ENCODE results near the gene ULK3. TPM values are rescaled to one million over a fixed set of nuclear protein-coding genes. Genes with fewer than 3 reads are reported as not detected.
A peak's percentile ranks its signal among the peaks of the same experiment; 100 is the strongest.

The ULK3 gene
- total RNA-seq, 1 donor, result 17.3 TPM

DNA sequence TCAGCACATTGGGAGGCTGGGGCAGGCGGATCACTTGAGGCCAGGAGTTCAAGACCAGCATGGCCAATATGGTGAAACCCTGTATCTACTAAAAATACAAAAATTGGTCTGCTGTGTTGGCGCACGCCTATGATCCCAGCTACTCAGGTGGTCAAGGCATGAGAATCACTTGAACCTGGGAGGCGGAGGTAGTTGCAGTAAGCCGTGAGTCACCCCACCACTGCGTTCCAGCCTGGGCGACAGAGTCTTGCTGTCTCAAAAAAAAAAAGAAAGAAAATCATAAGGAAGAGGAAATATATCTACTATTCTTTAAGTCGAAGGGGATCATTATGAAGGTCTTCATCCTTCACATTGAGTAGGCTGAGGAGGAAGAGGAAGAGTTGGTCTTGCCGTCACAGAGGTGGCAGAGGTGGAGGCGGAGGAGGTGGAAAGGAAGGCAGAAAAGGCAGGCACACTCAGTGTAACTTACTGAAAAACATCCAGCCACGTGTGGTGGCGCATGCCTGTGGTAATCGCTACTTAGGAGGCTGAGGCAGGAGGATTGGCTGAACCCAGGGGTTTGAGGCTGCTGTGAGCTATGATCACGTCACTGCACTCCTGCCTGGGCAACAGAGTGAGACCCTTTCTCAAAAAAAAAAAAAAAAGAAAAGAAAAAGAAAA is 46.9 kb downstream of the ULK3 start:
- H3K4me3 ChIP-seq (ENCODE audit: low read depth, low read length), result no peak overlapping the region
- TF ChIP-seq, protein P1, sequence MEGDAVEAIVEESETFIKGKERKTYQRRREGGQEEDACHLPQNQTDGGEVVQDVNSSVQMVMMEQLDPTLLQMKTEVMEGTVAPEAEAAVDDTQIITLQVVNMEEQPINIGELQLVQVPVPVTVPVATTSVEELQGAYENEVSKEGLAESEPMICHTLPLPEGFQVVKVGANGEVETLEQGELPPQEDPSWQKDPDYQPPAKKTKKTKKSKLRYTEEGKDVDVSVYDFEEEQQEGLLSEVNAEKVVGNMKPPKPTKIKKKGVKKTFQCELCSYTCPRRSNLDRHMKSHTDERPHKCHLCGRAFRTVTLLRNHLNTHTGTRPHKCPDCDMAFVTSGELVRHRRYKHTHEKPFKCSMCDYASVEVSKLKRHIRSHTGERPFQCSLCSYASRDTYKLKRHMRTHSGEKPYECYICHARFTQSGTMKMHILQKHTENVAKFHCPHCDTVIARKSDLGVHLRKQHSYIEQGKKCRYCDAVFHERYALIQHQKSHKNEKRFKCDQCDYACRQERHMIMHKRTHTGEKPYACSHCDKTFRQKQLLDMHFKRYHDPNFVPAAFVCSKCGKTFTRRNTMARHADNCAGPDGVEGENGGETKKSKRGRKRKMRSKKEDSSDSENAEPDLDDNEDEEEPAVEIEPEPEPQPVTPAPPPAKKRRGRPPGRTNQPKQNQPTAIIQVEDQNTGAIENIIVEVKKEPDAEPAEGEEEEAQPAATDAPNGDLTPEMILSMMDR (IDR thresholded peaks at IDR 0.05; ENCODE audit: insufficient read depth, low read depth, low read length), result no peak
- no peak for DNase-seq (ENCODE audit: low read depth)

DNA sequence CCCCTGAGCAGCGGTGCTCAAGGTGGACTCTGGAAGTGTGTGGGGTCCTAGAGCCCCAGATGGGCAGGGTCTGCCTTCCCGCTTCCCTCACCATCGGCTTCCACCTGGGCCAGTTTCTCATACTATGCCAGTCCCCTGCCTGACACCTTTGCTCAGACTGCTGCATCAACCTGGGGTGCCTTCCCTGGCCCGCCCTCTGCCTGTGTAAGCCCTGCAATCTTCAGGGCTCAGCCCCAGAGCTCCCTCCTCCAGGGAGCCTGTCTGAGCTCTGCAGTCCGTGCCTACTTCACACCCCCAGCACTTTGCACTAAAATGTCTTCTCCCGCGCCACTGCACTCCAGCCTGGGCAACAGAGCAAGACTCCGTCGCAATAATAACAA is 48.0 kb downstream of the ULK3 start:
- TF ChIP-seq, protein P1 (IDR thresholded peaks at IDR 0.05; ENCODE audit: insufficient read depth, low read depth, low read length), result no peak
- no peak for DNase-seq (ENCODE audit: low read depth)
- H3K4me3 ChIP-seq (ENCODE audit: low read depth, low read length), result no peak overlapping the region

DNA sequence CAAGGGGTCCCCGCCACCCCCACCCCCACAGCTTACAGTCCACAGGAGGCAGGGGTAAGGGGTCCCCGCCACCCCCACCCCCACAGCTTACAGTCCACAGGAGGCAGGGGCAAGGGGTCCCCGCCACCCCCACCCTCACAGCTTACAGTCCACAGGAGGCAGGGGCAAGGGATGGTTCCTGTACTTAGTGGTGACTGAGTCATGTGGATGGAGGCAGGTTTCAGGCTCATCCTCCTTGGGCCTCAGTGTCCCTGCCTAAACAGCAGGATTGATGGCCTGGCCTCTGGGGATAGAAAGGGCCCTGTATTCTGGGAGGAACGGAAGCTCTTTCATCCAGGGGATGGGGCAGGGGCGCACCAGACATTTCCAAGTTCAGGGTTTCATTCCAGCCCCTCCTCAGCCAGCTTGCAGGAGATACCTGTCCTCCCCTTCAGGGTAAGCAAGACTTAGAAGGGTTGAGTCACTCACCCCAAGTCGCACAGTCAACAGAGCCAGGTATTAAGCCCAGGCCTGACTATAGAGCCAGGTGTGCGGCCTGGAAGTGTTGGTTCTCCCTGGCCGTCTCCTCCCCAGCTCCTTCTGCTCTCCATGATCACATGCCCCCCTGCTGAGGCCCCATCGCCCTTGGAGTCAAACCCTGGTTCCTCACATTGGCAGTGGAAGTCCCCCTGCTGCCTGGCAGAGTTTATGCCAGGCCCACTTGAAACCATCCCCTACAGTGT is 48.5 kb downstream of the ULK3 start:
- TF ChIP-seq, protein P1 (IDR thresholded peaks at IDR 0.05; ENCODE audit: insufficient read depth, low read depth, low read length), result no peak
- DNase-seq (ENCODE audit: low read depth), result no peak
- no peak overlapping the region for H3K4me3 ChIP-seq (ENCODE audit: low read depth, low read length)

DNA sequence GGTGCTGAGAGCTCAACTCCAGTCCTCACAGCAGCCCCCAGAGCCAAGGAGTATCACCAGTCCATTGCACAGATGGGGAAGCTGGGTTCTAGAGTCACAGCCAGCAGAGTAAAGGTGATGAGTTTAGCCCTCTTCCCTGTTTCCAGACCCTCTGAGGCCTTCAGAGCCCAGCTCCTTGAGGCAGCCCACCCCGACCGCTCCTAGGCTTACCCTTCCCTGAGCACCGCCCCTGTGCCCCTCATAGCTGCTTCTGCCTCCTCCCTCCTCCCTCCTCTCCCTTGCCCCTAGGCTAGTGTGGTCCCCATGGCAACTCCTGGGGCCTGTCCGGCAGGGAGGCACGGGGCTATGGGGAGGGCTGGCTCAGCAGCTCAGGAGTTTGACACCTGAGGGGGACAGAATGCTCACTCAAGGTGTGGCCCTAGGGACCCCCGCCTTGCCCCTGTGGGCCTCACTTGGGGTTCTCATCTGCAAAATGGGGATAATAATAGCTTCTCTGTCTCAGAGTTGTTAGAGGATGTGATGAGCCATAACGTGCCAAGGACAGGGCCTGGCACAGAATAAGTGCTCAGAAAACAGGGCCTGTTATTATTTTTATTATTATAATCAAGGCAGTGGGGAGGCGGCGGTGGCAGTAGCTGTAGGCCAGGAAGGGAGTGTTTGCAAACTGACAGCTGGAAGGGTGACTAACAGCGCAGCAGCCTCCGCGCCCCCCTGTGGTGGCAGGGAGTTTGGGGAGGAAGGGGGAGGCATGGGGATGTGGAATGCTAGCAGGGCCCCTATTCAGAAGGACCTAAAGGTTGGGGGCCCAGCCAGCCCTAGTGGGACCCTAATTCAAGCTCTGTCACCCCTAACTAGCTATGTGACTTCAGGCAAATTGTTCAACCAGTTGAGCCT is 49.6 kb downstream of the ULK3 start:
- H3K4me3 ChIP-seq (ENCODE audit: low read depth, low read length), result no peak overlapping the region
- TF ChIP-seq, protein P1 (IDR thresholded peaks at IDR 0.05; ENCODE audit: insufficient read depth, low read depth, low read length), result peak; percentile 17
- DNase-seq (ENCODE audit: low read depth), result no peak

DNA sequence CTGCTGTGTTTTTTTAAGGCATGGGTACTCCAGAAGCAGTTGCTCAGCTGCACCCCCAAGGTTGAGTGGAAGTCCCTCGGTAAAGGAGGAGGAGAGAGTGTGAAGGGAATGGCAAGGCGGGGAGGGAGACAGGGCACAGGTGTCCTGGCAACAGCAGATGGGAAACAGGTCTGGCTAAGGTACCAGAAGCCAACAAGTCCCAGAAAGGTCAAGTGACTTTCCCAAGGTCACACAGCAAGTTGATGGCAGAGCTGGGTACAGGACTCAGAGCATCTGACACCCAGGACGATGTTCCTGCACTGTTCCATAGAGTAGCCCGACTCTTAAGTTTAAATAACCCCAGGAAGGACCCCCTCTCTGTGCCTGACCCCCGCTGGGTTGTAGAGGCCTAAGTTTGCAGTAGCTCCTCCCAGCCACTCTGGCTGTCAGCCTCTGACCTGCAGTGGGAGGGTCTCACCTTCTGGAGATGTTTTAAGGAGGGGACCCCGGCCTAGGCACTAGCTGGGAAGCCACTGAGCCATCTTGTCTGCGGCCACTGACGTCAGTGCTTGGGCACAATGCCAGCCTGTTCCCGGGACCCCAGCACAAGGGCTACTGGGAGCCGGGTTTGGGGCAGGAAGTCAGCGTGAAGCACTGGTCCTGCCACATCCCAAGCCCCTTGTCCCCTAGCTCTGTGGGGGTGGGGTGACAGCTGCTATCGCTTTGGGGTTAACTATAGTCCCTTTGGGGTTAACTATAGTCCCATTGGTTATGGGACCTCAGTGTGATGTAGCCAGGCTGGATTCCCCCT is 50.5 kb downstream of the ULK3 start:
- TF ChIP-seq, protein P1 (IDR thresholded peaks at IDR 0.05; ENCODE audit: insufficient read depth, low read depth, low read length), result no peak
- H3K4me3 ChIP-seq (ENCODE audit: low read depth, low read length), result no peak overlapping the region
- DNase-seq (ENCODE audit: low read depth), result no peak

DNA sequence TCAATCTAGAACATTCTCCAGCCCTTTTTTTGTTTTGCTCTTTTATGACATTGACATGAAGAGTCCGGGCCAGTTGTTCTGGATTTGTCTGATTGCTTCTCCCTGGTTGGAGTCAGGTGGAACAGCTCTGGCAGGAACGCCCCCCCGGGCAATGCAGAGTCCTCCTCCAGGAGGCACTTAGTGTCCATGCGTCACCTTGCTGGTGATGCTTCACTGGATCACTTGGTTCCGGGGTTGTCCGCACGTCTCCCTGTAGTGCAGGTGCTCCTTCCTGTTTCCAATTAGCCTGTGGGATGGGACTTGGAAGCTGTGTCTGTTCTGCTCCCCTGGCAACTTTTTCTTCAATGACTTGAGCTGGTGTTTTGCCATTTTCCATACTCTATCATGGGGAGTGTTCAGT is 51.3 kb downstream of the ULK3 start:
- TF ChIP-seq, protein P1 (IDR thresholded peaks at IDR 0.05; ENCODE audit: insufficient read depth, low read depth, low read length), result no peak

More for the DNA sequence above, 51.3 kb downstream of the ULK3 start:
- no peak for DNase-seq (ENCODE audit: low read depth)
- H3K4me3 ChIP-seq (ENCODE audit: low read depth, low read length), result no peak overlapping the region
